ENCODE measurements around the gene CREB3L1.

DNA sequence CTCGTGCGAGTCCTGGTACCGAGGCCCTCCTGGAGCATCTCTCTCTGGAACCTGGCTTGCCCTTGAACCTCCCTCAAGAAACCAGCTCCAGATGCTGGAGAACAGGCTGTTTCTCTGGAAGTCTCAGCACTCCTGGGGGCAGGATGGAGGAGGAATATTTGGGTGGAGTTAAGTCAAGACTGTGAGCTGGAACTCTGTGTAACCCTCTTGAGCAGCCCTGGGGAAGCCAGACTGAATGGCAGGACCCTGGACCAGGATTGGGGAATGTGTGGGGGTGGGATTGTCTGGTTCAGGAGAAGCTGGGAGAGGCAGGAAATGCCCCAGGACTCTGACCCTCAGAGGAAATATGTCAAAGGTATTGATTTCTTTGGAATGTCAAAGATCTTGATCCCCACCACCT is 7.7 kb downstream of the CREB3L1 start:
- TF ChIP-seq, protein P1, sequence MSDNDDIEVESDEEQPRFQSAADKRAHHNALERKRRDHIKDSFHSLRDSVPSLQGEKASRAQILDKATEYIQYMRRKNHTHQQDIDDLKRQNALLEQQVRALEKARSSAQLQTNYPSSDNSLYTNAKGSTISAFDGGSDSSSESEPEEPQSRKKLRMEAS (IDR thresholded peaks at IDR 0.05): no peak
- TF ChIP-seq EP300 (IDR thresholded peaks at IDR 0.05; ENCODE audit: borderline replicate concordance): no peak
- TF ChIP-seq, protein P2, sequence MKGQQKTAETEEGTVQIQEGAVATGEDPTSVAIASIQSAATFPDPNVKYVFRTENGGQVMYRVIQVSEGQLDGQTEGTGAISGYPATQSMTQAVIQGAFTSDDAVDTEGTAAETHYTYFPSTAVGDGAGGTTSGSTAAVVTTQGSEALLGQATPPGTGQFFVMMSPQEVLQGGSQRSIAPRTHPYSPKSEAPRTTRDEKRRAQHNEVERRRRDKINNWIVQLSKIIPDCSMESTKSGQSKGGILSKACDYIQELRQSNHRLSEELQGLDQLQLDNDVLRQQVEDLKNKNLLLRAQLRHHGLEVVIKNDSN (IDR thresholded peaks at IDR 0.05): no peak
- TF ChIP-seq, protein P3, sequence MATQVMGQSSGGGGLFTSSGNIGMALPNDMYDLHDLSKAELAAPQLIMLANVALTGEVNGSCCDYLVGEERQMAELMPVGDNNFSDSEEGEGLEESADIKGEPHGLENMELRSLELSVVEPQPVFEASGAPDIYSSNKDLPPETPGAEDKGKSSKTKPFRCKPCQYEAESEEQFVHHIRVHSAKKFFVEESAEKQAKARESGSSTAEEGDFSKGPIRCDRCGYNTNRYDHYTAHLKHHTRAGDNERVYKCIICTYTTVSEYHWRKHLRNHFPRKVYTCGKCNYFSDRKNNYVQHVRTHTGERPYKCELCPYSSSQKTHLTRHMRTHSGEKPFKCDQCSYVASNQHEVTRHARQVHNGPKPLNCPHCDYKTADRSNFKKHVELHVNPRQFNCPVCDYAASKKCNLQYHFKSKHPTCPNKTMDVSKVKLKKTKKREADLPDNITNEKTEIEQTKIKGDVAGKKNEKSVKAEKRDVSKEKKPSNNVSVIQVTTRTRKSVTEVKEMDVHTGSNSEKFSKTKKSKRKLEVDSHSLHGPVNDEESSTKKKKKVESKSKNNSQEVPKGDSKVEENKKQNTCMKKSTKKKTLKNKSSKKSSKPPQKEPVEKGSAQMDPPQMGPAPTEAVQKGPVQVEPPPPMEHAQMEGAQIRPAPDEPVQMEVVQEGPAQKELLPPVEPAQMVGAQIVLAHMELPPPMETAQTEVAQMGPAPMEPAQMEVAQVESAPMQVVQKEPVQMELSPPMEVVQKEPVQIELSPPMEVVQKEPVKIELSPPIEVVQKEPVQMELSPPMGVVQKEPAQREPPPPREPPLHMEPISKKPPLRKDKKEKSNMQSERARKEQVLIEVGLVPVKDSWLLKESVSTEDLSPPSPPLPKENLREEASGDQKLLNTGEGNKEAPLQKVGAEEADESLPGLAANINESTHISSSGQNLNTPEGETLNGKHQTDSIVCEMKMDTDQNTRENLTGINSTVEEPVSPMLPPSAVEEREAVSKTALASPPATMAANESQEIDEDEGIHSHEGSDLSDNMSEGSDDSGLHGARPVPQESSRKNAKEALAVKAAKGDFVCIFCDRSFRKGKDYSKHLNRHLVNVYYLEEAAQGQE (IDR thresholded peaks at IDR 0.05; ENCODE audit: low read depth): no peak
